Activated CD8-positive, alpha-beta T cell treated with anti-CD3 and anti-CD28 coated beads for 36 hours (primary cell): Measurements from ENCODE around the gene UBE3C. TPM values are rescaled to one million over a fixed set of nuclear protein-coding genes. Genes with fewer than 3 reads are reported as not detected.

ENCODE experiments used
- ATAC-seq: fragments of 200-7000 bp; cut with Tn5 transposase; one replicate; pipeline ENCODE4 v1.10.0; 2021; ENCODE audit warnings: mild to moderate bottlenecking, moderate library complexity
- CTCF ChIA-PET: fragments of 350-600 bp; sonication (Branson Sonifier 250); formaldehyde crosslinking; loops from one replicate; lab custom pipeline; 2021; ENCODE audit warnings: antibody characterized with exemption; lab: Charles Lee
- POLR2A ChIA-PET: fragments of 350-600 bp; sonication (Branson Sonifier 250); formaldehyde crosslinking; loops from one replicate; lab custom pipeline; 2021; ENCODE audit warnings: antibody characterized with exemption; lab: Charles Lee
- DNase-seq: peaks from one replicate; pipeline ENCODE4 v3.0.0-alpha.2; 2020
- H3K27ac Mint-ChIP-seq: one replicate; pipeline ENCODE4 v1.8.0; 2021; ENCODE audit warnings: mild to moderate bottlenecking, mixed read lengths
- H3K27me3 Mint-ChIP-seq: one replicate; pipeline ENCODE4 v1.8.0; 2021; ENCODE audit warnings: mixed read lengths
- H3K36me3 Mint-ChIP-seq: one replicate; pipeline ENCODE4 v1.8.0; 2021; ENCODE audit warnings: low read depth, mixed read lengths
- H3K4me1 Mint-ChIP-seq: one replicate; pipeline ENCODE4 v1.8.0; 2021; ENCODE audit warnings: low read depth, mixed read lengths
- H3K4me3 Mint-ChIP-seq: one replicate; pipeline ENCODE4 v1.8.0; 2021; ENCODE audit warnings: mild to moderate bottlenecking, moderate library complexity, mixed read lengths
- H3K9me3 Mint-ChIP-seq: one replicate; pipeline ENCODE4 v1.8.0; 2021; ENCODE audit warnings: mixed read lengths
- CTCF ChIP-seq: fragments of 200-600 bp; IDR thresholded peaks from one replicate; pipeline ENCODE4 v1.8.0; 2022; ENCODE audit warnings: antibody characterized with exemption, mild to moderate bottlenecking
- intact Hi-C: fragments of 100-400 bp; cut with micrococcal nuclease; formaldehyde crosslinking; loops from one replicate; pipeline ENCODE4 v1.10.0; 2022
- total RNA-seq, 2 experiments: library from RNA; stranded (reverse); gene quantifications; one replicate each; pipeline ENCODE4 v1.2.3, GENCODE V29; 2021

Gene UBE3C
- total RNA-seq, 2 experiments from 2014 or later, result 59.0 to 59.6 TPM

GRCh38 chr7:157160433-157160832 is 21.7 kb downstream of the UBE3C start:
- intact Hi-C loops, result no loop called here
- H3K27ac Mint-ChIP-seq, result no peak overlapping the region
- peaks cover 33% of the 10 kb centered on the region for H3K36me3 Mint-ChIP-seq
- no peak overlapping the region for H3K4me3 Mint-ChIP-seq
- peaks cover 6% of the 10 kb centered on the region for H3K9me3 Mint-ChIP-seq
- DNase-seq (no peak), ATAC-seq (no peak)
- ChIA-PET CTCF (no interaction called here), POLR2A (no interaction called here)
- H3K27me3 Mint-ChIP-seq, result no peaks in the 10 kb centered on the region
- peaks cover 27% of the 10 kb centered on the region for H3K4me1 Mint-ChIP-seq
- no peak for TF ChIP-seq CTCF

GRCh38 chr7:157165987-157166386 is 27.3 kb downstream of the UBE3C start:
- H3K27me3 Mint-ChIP-seq, result no peaks in the 10 kb centered on the region
- intact Hi-C loops, result no loop called here
- peaks cover 51% of the 10 kb centered on the region for H3K36me3 Mint-ChIP-seq
- ChIA-PET POLR2A (interaction anchor here (1.3 kb wide), 1 partner anchor 15 kb away, joined by 3 read pairs; no protein-coding TSS in a partner anchor), CTCF (interaction anchor here (1.0 to 2.1 kb wide), 2 partner anchors 84 to 86 kb away, joined by 4 read pairs; no protein-coding TSS in a partner anchor)
- H3K4me3 Mint-ChIP-seq, result no peak overlapping the region
- no peak overlapping the region for H3K27ac Mint-ChIP-seq
- DNase-seq (no peak), ATAC-seq (no peak)
- no peak for TF ChIP-seq CTCF
- H3K9me3 Mint-ChIP-seq, result peaks cover 10% of the 10 kb centered on the region
- peaks cover 5% of the 10 kb centered on the region for H3K4me1 Mint-ChIP-seq

GRCh38 chr7:157168571-157168970 is 29.8 kb downstream of the UBE3C start:
- intact Hi-C loops, result no loop called here
- no peaks in the 10 kb centered on the region for H3K27me3 Mint-ChIP-seq

GRCh38 chr7:157176771-157177170 is 38.0 kb downstream of the UBE3C start:
- ChIA-PET CTCF (no interaction called here), POLR2A (no interaction called here)
- no peaks in the 10 kb centered on the region for H3K9me3 Mint-ChIP-seq
- H3K36me3 Mint-ChIP-seq, result peaks cover 40% of the 10 kb centered on the region
- no peaks in the 10 kb centered on the region for H3K27me3 Mint-ChIP-seq
- H3K4me3 Mint-ChIP-seq, result no peak overlapping the region
- no peak for TF ChIP-seq CTCF
- intact Hi-C loops, result no loop called here
- ATAC-seq (no peak), DNase-seq (no peak)
- H3K4me1 Mint-ChIP-seq, result no peaks in the 10 kb centered on the region
- H3K27ac Mint-ChIP-seq, result no peak overlapping the region

More at GRCh38 chr7:157168571-157168970, 29.8 kb downstream of the UBE3C start:
- ChIA-PET POLR2A (no interaction called here), CTCF (interaction anchor here (1.5 kb wide), 1 partner anchor 13 kb away, joined by 3 read pairs; no protein-coding TSS in a partner anchor)
- DNase-seq (no peak), ATAC-seq (no peak)
- no peak for TF ChIP-seq CTCF
- Mint-ChIP-seq H3K9me3 (peaks cover 10% of the 10 kb centered on the region), H3K36me3 (peaks cover 59% of the 10 kb centered on the region), H3K27ac (no peak overlapping the region), H3K4me3 (no peak overlapping the region), H3K4me1 (peaks cover 2% of the 10 kb centered on the region)

GRCh38 chr7:157177333-157177982 is 38.7 kb downstream of the UBE3C start:
- DNase-seq (no peak), ATAC-seq (no peak)
- Mint-ChIP-seq H3K4me1 (no peaks in the 10 kb centered on the region), H3K4me3 (no peak overlapping the region), H3K27me3 (no peaks in the 10 kb centered on the region), H3K27ac (no peak overlapping the region), H3K36me3 (peaks cover 44% of the 10 kb centered on the region), H3K9me3 (no peaks in the 10 kb centered on the region)
- ChIA-PET CTCF (no interaction called here), POLR2A (no interaction called here)
- intact Hi-C loops, result no loop called here
- no peak for TF ChIP-seq CTCF
